B cell (primary cell): ENCODE results near the gene AP2B1. TPM values are rescaled to one million over a fixed set of nuclear protein-coding genes. Genes with fewer than 3 reads are reported as not detected.

Experiments
- ATAC-seq: fragments of 200-7000 bp; cut with Tn5 transposase; one replicate; pipeline ENCODE4 v1.10.0; 2021; ENCODE audit warnings: low read depth, mild to moderate bottlenecking, moderate number of reproducible peaks, moderate library complexity
- CTCF ChIA-PET: fragments of 350-600 bp; sonication (Branson Sonifier 250); formaldehyde crosslinking; loops from one replicate; lab custom pipeline; 2021; ENCODE audit warnings: antibody characterized with exemption, inconsistent platforms; lab: Charles Lee
- POLR2A ChIA-PET: fragments of 350-600 bp; sonication (Branson Sonifier 250); formaldehyde crosslinking; loops from one replicate; lab custom pipeline; 2021; ENCODE audit warnings: antibody characterized with exemption; lab: Charles Lee
- DNase-seq: peaks from one replicate; pipeline ENCODE4 v3.0.0; 2013
- H2AFZ ChIP-seq: 2 replicates; pipeline ENCODE4 v1.6.1; 2012; ENCODE audit warnings: mild to moderate bottlenecking, low read depth, low read length; ENCODE audit not compliant: insufficient read depth, poor library complexity, severe bottlenecking
- H3K27ac ChIP-seq, 2 donors: 1 replicate in 1 of 2; 2 replicates in 1 of 2; pipeline ENCODE4 v1.5.1; 2012 to 2013; ENCODE audit warnings: low read length in 2 of 2, mild to moderate bottlenecking in 2 of 2, moderate library complexity in 1 of 2
- H3K27me3 ChIP-seq, 4 experiments: fragments of 200-600 bp in 1 of 4; sonication (generic) in 1 of 4; replicated peaks in 1 of 4; 1 replicate in 2 of 4; 2 replicates in 2 of 4; pipeline versions ENCODE4 v1.6.1 to v1.7.0; 2013 to 2016; ENCODE audit warnings: low read length in 3 of 4, mild to moderate bottlenecking in 2 of 4, mixed read lengths in 1 of 4, moderate library complexity in 1 of 4; ENCODE audit not compliant: insufficient read depth in 4 of 4, control insufficient read depth in 3 of 4; ENCODE audit errors: control extremely low read depth in 1 of 4
- H3K36me3 ChIP-seq, 2 experiments: replicated peaks in 1 of 2; 1 replicate in 1 of 2; 2 replicates in 1 of 2; pipeline versions ENCODE4 v1.6.1 to v1.7.1; 2013; ENCODE audit warnings: low read length in 1 of 2; ENCODE audit not compliant: insufficient read depth in 2 of 2, control insufficient read depth in 1 of 2; ENCODE audit errors: control extremely low read depth in 1 of 2, extremely low read depth in 1 of 2
- H3K4me1 ChIP-seq, 2 donors: fragments of 200-600 bp in 1 of 2; sonication (generic) in 1 of 2; 1 replicate in 1 of 2; 2 replicates in 1 of 2; pipeline versions ENCODE4 v1.5.1 to v1.6.1; 2013 to 2017; ENCODE audit warnings: low read length in 2 of 2; ENCODE audit not compliant: control insufficient read depth in 2 of 2, insufficient read depth in 2 of 2
- H3K4me2 ChIP-seq: replicated peaks from 2 replicates; pipeline ENCODE3; 2012; ENCODE audit warnings: mild to moderate bottlenecking, low read depth, low read length; ENCODE audit not compliant: poor library complexity, severe bottlenecking
- H3K4me3 ChIP-seq, 5 experiments: fragments of 200-600 bp in 1 of 5; sonication (generic) in 1 of 5; 1 replicate in 3 of 5; 2 replicates in 2 of 5; pipeline versions ENCODE4 v1.5.1 to v1.7.0; 2011 to 2016; ENCODE audit warnings: low read length in 4 of 5, mild to moderate bottlenecking in 4 of 5, low read depth in 2 of 5, control low read depth in 1 of 5, moderate library complexity in 1 of 5; ENCODE audit not compliant: insufficient read depth in 1 of 5; ENCODE audit errors: control extremely low read depth in 1 of 5, extremely low read depth in 1 of 5
- H3K79me2 ChIP-seq: fragments of 200-600 bp; sonication (generic); one replicate; pipeline ENCODE4 v1.6.0; 2016; ENCODE audit warnings: low read length; ENCODE audit not compliant: control insufficient read depth, insufficient read depth
- H3K9ac ChIP-seq: fragments of 200-600 bp; sonication (generic); 2 replicates; pipeline ENCODE4 v1.6.1; 2017; ENCODE audit warnings: mild to moderate bottlenecking, low read length, moderate library complexity
- H3K9me3 ChIP-seq, 3 donors: one replicate each; pipeline versions ENCODE4 v1.6.1 to v1.7.1; 2013; ENCODE audit warnings: low read length in 2 of 3; ENCODE audit not compliant: control insufficient read depth in 2 of 3, insufficient read depth in 1 of 3; ENCODE audit errors: control extremely low read depth in 1 of 3
- H4K20me1 ChIP-seq: 2 replicates; pipeline ENCODE4 v1.6.0; 2012; ENCODE audit warnings: mild to moderate bottlenecking, low read length; ENCODE audit not compliant: insufficient read depth, control insufficient read depth, poor library complexity, severe bottlenecking
- H3K27ac Mint-ChIP-seq: one replicate; pipeline ENCODE4 v1.8.0; 2021; ENCODE audit warnings: mixed read lengths
- H3K27me3 Mint-ChIP-seq: one replicate; pipeline ENCODE4 v1.8.0; 2021; ENCODE audit warnings: mixed read lengths
- H3K4me1 Mint-ChIP-seq: one replicate; pipeline ENCODE4 v1.8.0; 2021; ENCODE audit warnings: mixed read lengths
- H3K4me3 Mint-ChIP-seq: one replicate; pipeline ENCODE4 v1.8.0; 2021; ENCODE audit warnings: mixed read lengths
- H3K9me3 Mint-ChIP-seq: one replicate; pipeline ENCODE4 v1.8.0; 2022; ENCODE audit warnings: mixed read lengths; ENCODE audit not compliant: insufficient read depth
- EZH2 ChIP-seq: IDR thresholded peaks from 2 replicates; pipeline ENCODE4 v1.6.1; 2012; ENCODE audit warnings: borderline replicate concordance, low read depth, mild to moderate bottlenecking, moderate library complexity, low read length; ENCODE audit not compliant: insufficient read depth, poor library complexity, severe bottlenecking
- WGBS: methylation state at CpG from one replicate; pipeline ENCODE4 v1.1.5; 2013; ENCODE audit warnings: missing lambda C conversion rate; ENCODE audit not compliant: insufficient coverage; 5-methylcytosine and 5-hydroxymethylcytosine counted together
- intact Hi-C: fragments of 100-400 bp; cut with micrococcal nuclease; formaldehyde crosslinking; loops from one replicate; pipeline ENCODE4 v1.10.0; 2022
- polyA plus RNA-seq: library from polyadenylated mRNA; depleted of rRNA; stranded (reverse); fragments of >200 nt; gene quantifications from 2 replicates; pipeline ENCODE4 v1.2.3, GENCODE V29; 2012
- total RNA-seq, 2 donors: library from RNA; stranded (reverse); fragments of 120-200 nt in 1 of 2; gene quantifications; 1 replicate in 1 of 2; 2 replicates in 1 of 2; pipeline versions ENCODE4 v1.2.3 to v1.2.4, GENCODE V29; 2013 to 2022
- TF ChIP-seq, protein P1 (sequence below): fragments of 200-600 bp; IDR thresholded peaks from one replicate; pipeline ENCODE4 v1.8.0; 2022; ENCODE audit warnings: antibody characterized with exemption, mild to moderate bottlenecking

Gene AP2B1
- total and polyA plus RNA-seq, 2 donors (not counting 1 experiment from before 2014, with no cell fraction given) = 33.1 to 123 TPM

DNA sequence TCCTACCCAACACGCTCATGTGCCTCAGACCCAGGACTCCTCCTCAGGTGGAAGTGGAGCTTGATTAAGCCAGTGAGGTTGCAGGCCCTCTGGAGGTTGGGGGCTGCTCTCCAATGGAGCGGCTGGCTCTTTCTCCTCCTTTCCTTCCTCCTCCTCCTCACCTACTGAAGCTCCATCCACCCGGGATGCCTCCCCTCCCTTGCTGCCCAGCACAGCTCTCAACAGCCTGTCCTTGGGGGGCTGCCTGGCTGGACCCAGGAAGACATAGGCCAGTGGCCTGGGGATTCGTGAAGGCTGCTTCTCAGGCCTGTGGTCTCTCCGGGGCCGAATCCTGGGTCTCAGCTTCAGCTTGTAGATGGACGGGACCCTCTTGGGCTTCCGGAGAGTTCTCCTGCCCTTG is 157.7 kb downstream of the AP2B1 start:
- peaks cover 6 to 8% of the 10 kb centered on the region in 2 donors for H3K4me1 ChIP-seq
- POLR2A ChIA-PET = no interaction called here

DNA sequence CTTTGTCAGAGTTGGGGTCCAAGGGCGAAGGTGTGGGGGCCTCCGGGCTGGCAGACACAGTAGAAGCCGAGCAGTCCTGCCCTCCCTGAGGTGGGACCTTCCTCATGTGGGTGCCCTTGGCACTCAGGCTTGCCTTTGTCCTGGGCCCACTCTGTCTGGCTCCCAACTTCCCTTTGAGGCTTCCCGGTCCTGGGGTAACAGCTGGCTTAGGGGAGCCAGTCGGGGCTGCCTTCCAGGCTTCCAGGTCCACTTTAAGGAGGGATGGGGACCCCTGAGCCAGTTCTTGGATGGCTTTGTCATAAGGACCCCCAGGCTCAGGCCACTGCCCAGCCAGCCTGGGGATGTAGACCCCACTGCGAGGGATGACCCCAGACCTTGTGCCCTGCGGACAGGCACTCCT is 158.1 kb downstream of the AP2B1 start:
- ChIA-PET CTCF (interaction anchor here (0.8 to 1.7 kb wide), 6 partner anchors 10 to 132 kb away, joined by 3 to 8 read pairs (median 4); partner anchors contain the start of gene RASL10B), POLR2A (no interaction called here)
- 90% methylated on average over 7 of the region's 7 CpGs for WGBS
- intact Hi-C loops = loop anchor here (5.0 kb wide), 1 partner anchor 1323 kb away; no protein-coding TSS in a partner anchor
- peaks cover 12% of the 10 kb centered on the region for H3K4me1 Mint-ChIP-seq
- Histone ChIP-seq H3K4me3 (no peak overlapping the region), H3K9ac (no peak overlapping the region), H3K27me3 (peaks cover 0 to 52% (median 26%) of the 10 kb centered on the region in 4 experiments), H3K4me2 (no peak overlapping the region), H3K36me3 (no peaks in the 10 kb centered on the region), H4K20me1 (no peaks in the 10 kb centered on the region), H3K79me2 (no peaks in the 10 kb centered on the region), H3K4me1 (peaks cover 8 to 10% of the 10 kb centered on the region in 2 donors), H3K27ac (no peak overlapping the region), H3K9me3 (peaks cover 0 to 18% (median 0%) of the 10 kb centered on the region in 3 donors), H2AFZ (no peak overlapping the region)
- H3K4me3 Mint-ChIP-seq = no peak overlapping the region
- H3K27ac Mint-ChIP-seq = no peak overlapping the region
- TF ChIP-seq EZH2 = no peak
- TF ChIP-seq, protein P1, sequence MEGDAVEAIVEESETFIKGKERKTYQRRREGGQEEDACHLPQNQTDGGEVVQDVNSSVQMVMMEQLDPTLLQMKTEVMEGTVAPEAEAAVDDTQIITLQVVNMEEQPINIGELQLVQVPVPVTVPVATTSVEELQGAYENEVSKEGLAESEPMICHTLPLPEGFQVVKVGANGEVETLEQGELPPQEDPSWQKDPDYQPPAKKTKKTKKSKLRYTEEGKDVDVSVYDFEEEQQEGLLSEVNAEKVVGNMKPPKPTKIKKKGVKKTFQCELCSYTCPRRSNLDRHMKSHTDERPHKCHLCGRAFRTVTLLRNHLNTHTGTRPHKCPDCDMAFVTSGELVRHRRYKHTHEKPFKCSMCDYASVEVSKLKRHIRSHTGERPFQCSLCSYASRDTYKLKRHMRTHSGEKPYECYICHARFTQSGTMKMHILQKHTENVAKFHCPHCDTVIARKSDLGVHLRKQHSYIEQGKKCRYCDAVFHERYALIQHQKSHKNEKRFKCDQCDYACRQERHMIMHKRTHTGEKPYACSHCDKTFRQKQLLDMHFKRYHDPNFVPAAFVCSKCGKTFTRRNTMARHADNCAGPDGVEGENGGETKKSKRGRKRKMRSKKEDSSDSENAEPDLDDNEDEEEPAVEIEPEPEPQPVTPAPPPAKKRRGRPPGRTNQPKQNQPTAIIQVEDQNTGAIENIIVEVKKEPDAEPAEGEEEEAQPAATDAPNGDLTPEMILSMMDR = no peak
- no peak for ATAC-seq
- DNase-seq = no peak
- H3K27me3 Mint-ChIP-seq = peaks cover 47% of the 10 kb centered on the region
- no peaks in the 10 kb centered on the region for H3K9me3 Mint-ChIP-seq

More for the DNA sequence above, 157.7 kb downstream of the AP2B1 start:
- no peak overlapping the region for H3K4me3 ChIP-seq
- no peak overlapping the region for H3K27ac Mint-ChIP-seq
- H3K9ac ChIP-seq = no peak overlapping the region
- H3K9me3 ChIP-seq = peaks cover 0 to 18% (median 0%) of the 10 kb centered on the region in 3 donors
- TF ChIP-seq, protein P1 = no peak
- no peak for TF ChIP-seq EZH2
- no peak overlapping the region for H3K27ac ChIP-seq
- no peak overlapping the region for H3K4me2 ChIP-seq
- peaks cover 49% of the 10 kb centered on the region for H3K27me3 Mint-ChIP-seq
- peaks cover 0 to 51% (median 24%) of the 10 kb centered on the region in 4 experiments for H3K27me3 ChIP-seq
- intact Hi-C loops = loop anchor here (5.0 kb wide), 1 partner anchor 1323 kb away; no protein-coding TSS in a partner anchor
- H3K4me3 Mint-ChIP-seq = no peak overlapping the region
- H4K20me1 ChIP-seq = no peaks in the 10 kb centered on the region
- 95% methylated on average over 7 of the region's 8 CpGs for WGBS
- no peaks in the 10 kb centered on the region for H3K9me3 Mint-ChIP-seq
- DNase-seq = no peak
- no peak overlapping the region for H2AFZ ChIP-seq
- H3K4me1 Mint-ChIP-seq = peaks cover 9% of the 10 kb centered on the region
- CTCF ChIA-PET = interaction anchor here (0.8 to 1.7 kb wide), 5 partner anchors 11 to 131 kb away, joined by 3 to 8 read pairs (median 4); partner anchors contain the start of gene RASL10B
- no peak for ATAC-seq
- no peaks in the 10 kb centered on the region for H3K79me2 ChIP-seq
- H3K36me3 ChIP-seq = no peaks in the 10 kb centered on the region
